ENCODE data around the gene TXK.

- TF ChIP-seq CTCF (IDR thresholded peaks at IDR 0.05 in 2 of 3, conservative IDR thresholded peaks at IDR 0.05 in 1 of 3; ENCODE audit: borderline replicate concordance in 1 of 3, insufficient read depth in 1 of 3, low read depth in 2 of 3, low read length in 2 of 3), result no peak
- TF ChIP-seq ZFX (IDR thresholded peaks at IDR 0.05), result no peak
- TF ChIP-seq, protein P1, sequence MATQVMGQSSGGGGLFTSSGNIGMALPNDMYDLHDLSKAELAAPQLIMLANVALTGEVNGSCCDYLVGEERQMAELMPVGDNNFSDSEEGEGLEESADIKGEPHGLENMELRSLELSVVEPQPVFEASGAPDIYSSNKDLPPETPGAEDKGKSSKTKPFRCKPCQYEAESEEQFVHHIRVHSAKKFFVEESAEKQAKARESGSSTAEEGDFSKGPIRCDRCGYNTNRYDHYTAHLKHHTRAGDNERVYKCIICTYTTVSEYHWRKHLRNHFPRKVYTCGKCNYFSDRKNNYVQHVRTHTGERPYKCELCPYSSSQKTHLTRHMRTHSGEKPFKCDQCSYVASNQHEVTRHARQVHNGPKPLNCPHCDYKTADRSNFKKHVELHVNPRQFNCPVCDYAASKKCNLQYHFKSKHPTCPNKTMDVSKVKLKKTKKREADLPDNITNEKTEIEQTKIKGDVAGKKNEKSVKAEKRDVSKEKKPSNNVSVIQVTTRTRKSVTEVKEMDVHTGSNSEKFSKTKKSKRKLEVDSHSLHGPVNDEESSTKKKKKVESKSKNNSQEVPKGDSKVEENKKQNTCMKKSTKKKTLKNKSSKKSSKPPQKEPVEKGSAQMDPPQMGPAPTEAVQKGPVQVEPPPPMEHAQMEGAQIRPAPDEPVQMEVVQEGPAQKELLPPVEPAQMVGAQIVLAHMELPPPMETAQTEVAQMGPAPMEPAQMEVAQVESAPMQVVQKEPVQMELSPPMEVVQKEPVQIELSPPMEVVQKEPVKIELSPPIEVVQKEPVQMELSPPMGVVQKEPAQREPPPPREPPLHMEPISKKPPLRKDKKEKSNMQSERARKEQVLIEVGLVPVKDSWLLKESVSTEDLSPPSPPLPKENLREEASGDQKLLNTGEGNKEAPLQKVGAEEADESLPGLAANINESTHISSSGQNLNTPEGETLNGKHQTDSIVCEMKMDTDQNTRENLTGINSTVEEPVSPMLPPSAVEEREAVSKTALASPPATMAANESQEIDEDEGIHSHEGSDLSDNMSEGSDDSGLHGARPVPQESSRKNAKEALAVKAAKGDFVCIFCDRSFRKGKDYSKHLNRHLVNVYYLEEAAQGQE (IDR thresholded peaks at IDR 0.05; ENCODE audit: low read depth), result no peak
- no peak for TF ChIP-seq CBX3 (IDR thresholded peaks at IDR 0.05; ENCODE audit: low read depth)
- TF ChIP-seq, protein P2, sequence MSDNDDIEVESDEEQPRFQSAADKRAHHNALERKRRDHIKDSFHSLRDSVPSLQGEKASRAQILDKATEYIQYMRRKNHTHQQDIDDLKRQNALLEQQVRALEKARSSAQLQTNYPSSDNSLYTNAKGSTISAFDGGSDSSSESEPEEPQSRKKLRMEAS (IDR thresholded peaks at IDR 0.05), result no peak
- no peak for TF ChIP-seq EZH2 (IDR thresholded peaks at IDR 0.05)
- TF ChIP-seq POLR2A (IDR thresholded peaks at IDR 0.05; ENCODE audit: borderline replicate concordance, extremely low read depth, insufficient read depth, insufficient read length), result no peak
- TF ChIP-seq EZH2phosphoT487 (IDR thresholded peaks at IDR 0.05; ENCODE audit: borderline replicate concordance), result no peak
- no peak for TF ChIP-seq CEBPB (IDR thresholded peaks at IDR 0.05; ENCODE audit: low read depth)
- no peak for TF ChIP-seq SRF (IDR thresholded peaks at IDR 0.05; ENCODE audit: low read depth)
These were observed 381 bp downstream of the TXK start for GRCh38 chr4:48133669-48134068.

All from HCT116 (cell line).